B cell (primary cell): ENCODE data around the gene TEKT5.

Experiments used
- EZH2 ChIP-seq: IDR thresholded peaks from 2 replicates; pipeline ENCODE4 v1.6.1; 2012; ENCODE audit warnings: borderline replicate concordance, low read depth, mild to moderate bottlenecking, moderate library complexity, low read length; ENCODE audit not compliant: insufficient read depth, poor library complexity, severe bottlenecking
- TF ChIP-seq, protein P1 (sequence below): fragments of 200-600 bp; IDR thresholded peaks from one replicate; pipeline ENCODE4 v1.8.0; 2022; ENCODE audit warnings: antibody characterized with exemption, mild to moderate bottlenecking

DNA sequence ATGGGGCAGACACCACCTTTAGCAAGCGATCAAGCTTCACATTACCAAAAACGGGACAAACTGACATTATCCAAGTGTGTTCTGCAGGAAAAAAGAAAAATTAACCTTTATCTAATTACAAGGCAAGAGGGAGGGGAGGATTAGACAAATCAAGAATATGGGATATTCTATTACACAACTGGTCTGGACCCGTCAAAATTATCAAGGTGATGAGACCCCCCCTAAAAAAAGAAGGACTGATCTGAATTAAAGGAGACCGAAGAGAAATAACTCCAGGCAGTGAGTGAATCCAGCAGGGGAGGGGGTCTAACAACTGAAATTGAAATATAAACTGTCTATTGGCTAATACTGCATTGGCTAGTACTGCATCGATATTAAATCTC, 48.5 kb upstream of the TEKT5 start:
- TF ChIP-seq, protein P1, sequence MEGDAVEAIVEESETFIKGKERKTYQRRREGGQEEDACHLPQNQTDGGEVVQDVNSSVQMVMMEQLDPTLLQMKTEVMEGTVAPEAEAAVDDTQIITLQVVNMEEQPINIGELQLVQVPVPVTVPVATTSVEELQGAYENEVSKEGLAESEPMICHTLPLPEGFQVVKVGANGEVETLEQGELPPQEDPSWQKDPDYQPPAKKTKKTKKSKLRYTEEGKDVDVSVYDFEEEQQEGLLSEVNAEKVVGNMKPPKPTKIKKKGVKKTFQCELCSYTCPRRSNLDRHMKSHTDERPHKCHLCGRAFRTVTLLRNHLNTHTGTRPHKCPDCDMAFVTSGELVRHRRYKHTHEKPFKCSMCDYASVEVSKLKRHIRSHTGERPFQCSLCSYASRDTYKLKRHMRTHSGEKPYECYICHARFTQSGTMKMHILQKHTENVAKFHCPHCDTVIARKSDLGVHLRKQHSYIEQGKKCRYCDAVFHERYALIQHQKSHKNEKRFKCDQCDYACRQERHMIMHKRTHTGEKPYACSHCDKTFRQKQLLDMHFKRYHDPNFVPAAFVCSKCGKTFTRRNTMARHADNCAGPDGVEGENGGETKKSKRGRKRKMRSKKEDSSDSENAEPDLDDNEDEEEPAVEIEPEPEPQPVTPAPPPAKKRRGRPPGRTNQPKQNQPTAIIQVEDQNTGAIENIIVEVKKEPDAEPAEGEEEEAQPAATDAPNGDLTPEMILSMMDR, result no peak
- no peak for TF ChIP-seq EZH2
